Naive thymus-derived CD8-positive, alpha-beta T cell (primary cell): ENCODE measurements around the gene MICAL2. TPM values are rescaled to one million over a fixed set of nuclear protein-coding genes. Genes with fewer than 3 reads are reported as not detected.

Experiments used
- ATAC-seq, 2 donors: fragments of 150-1000 bp; cut with Tn5 transposase in 1 of 2; sonication (Bioruptor Pico), chemical (Tn5 transposase) in 1 of 2; 1 replicate in 1 of 2; 2 replicates in 1 of 2; pipeline ENCODE4 v1.10.0; 2021; ENCODE audit warnings: mild to moderate bottlenecking in 2 of 2, moderate library complexity in 2 of 2
- POLR2A ChIA-PET: fragments of 350-600 bp; sonication (Branson Sonifier 250); formaldehyde crosslinking; loops from one replicate; lab custom pipeline; 2021; ENCODE audit warnings: antibody characterized with exemption; lab: Charles Lee
- DNase-seq, 10 donors: peaks; one replicate each; pipeline versions ENCODE4 v3.0.0 to v3.0.0-alpha.2; 2020 to 2022
- H3K27ac Mint-ChIP-seq, 10 donors: one replicate each; pipeline ENCODE4 v1.8.0; 2020 to 2022; ENCODE audit warnings: mild to moderate bottlenecking in 10 of 10, mixed read lengths in 10 of 10, moderate library complexity in 4 of 10, inconsistent platforms in 1 of 10
- H3K27me3 Mint-ChIP-seq, 5 donors: one replicate each; pipeline ENCODE4 v1.8.0; 2021 to 2022; ENCODE audit warnings: mixed read lengths in 5 of 5
- H3K36me3 Mint-ChIP-seq, 3 donors: one replicate each; pipeline ENCODE4 v1.8.0; 2020 to 2022; ENCODE audit warnings: mixed read lengths in 3 of 3, mild to moderate bottlenecking in 2 of 3, inconsistent platforms in 1 of 3
- H3K4me1 Mint-ChIP-seq, 4 donors: one replicate each; pipeline ENCODE4 v1.8.0; 2021 to 2022; ENCODE audit warnings: mixed read lengths in 4 of 4
- H3K4me3 Mint-ChIP-seq, 10 donors: one replicate each; pipeline ENCODE4 v1.8.0; 2020 to 2022; ENCODE audit warnings: mild to moderate bottlenecking in 10 of 10, mixed read lengths in 10 of 10, moderate library complexity in 6 of 10, inconsistent platforms in 1 of 10
- H3K9me3 Mint-ChIP-seq, 9 donors: one replicate each; pipeline ENCODE4 v1.8.0; 2020 to 2022; ENCODE audit warnings: mixed read lengths in 9 of 9, mild to moderate bottlenecking in 3 of 9, inconsistent platforms in 1 of 9, moderate library complexity in 1 of 9
- polyA plus RNA-seq, 3 donors: library from polyadenylated mRNA; unstranded; fragments of 300-500 nt; fragmentation: Illumina TruSeq; gene quantifications; one replicate each; pipeline ENCODE4 v1.2.3, GENCODE V29; 2021
- total RNA-seq, 8 experiments: library from RNA in 2 of 8; stranded (reverse) in 2 of 8; gene quantifications; one replicate each; pipeline ENCODE4 v1.2.3 and lab custom pipeline; 2021 to 2026

Gene MICAL2
- total and polyA plus RNA-seq, 5 experiments from 2014 or later = 2.3 to 12.3 (median 5.0) TPM

GRCh38 chr11:12160680-12161079 lies 50.3 kb downstream of the MICAL2 start:
- H3K27ac Mint-ChIP-seq = peak overlapping the region in 1 of 10 donors; percentile 33
- H3K9me3 Mint-ChIP-seq = no peaks in the 10 kb centered on the region
- POLR2A ChIA-PET = no interaction called here
- DNase-seq (no peak), ATAC-seq (no peak)
- no peaks in the 10 kb centered on the region for H3K27me3 Mint-ChIP-seq
- H3K36me3 Mint-ChIP-seq = no peaks in the 10 kb centered on the region
- peaks cover 14 to 36% (median 19%) of the 10 kb centered on the region in 4 donors for H3K4me1 Mint-ChIP-seq
- H3K4me3 Mint-ChIP-seq = no peak overlapping the region

- DNase-seq (no peak), ATAC-seq (no peak)
- Mint-ChIP-seq H3K27ac (no peak overlapping the region), H3K27me3 (no peaks in the 10 kb centered on the region), H3K36me3 (no peaks in the 10 kb centered on the region), H3K4me3 (no peak overlapping the region), H3K4me1 (peaks cover 13 to 31% (median 16%) of the 10 kb centered on the region in 4 donors), H3K9me3 (no peaks in the 10 kb centered on the region)
- POLR2A ChIA-PET = no interaction called here
These were observed 50.7 kb downstream of the MICAL2 start for GRCh38 chr11:12161137-12161536.

- Mint-ChIP-seq H3K4me3 (no peak overlapping the region), H3K27ac (peak overlapping the region in 2 of 10 donors; percentile 41 to 62), H3K4me1 (peaks cover 10 to 28% (median 11%) of the 10 kb centered on the region in 4 donors), H3K27me3 (no peaks in the 10 kb centered on the region), H3K9me3 (no peaks in the 10 kb centered on the region), H3K36me3 (no peaks in the 10 kb centered on the region)
- ATAC-seq = no peak
- no peak for DNase-seq
- POLR2A ChIA-PET = no interaction called here
These were observed 51.4 kb downstream of the MICAL2 start for GRCh38 chr11:12161603-12162350.

- Mint-ChIP-seq H3K4me3 (no peak overlapping the region), H3K27me3 (no peaks in the 10 kb centered on the region), H3K4me1 (peaks cover 1 to 25% (median 4%) of the 10 kb centered on the region in 4 donors), H3K27ac (no peak overlapping the region), H3K36me3 (no peaks in the 10 kb centered on the region), H3K9me3 (no peaks in the 10 kb centered on the region)
- POLR2A ChIA-PET = no interaction called here
- DNase-seq (no peak), ATAC-seq (no peak)
These were observed 52.3 kb downstream of the MICAL2 start for GRCh38 chr11:12162652-12163051.

- H3K4me3 Mint-ChIP-seq = no peak overlapping the region
These were observed 53.0 kb downstream of the MICAL2 start for GRCh38 chr11:12163181-12163941.

GRCh38 chr11:12164061-12165014 lies 53.9 kb downstream of the MICAL2 start:
- no peaks in the 10 kb centered on the region for H3K36me3 Mint-ChIP-seq
- no peak for DNase-seq
- H3K9me3 Mint-ChIP-seq = no peaks in the 10 kb centered on the region
- no peak overlapping the region for H3K4me3 Mint-ChIP-seq
- H3K27ac Mint-ChIP-seq = no peak overlapping the region
- no peaks in the 10 kb centered on the region for H3K27me3 Mint-ChIP-seq
- ATAC-seq = no peak
- POLR2A ChIA-PET = no interaction called here
- H3K4me1 Mint-ChIP-seq = peaks cover 0 to 18% (median 3%) of the 10 kb centered on the region in 4 donors

More at GRCh38 chr11:12163181-12163941, 53.0 kb downstream of the MICAL2 start:
- no peak for ATAC-seq
- H3K4me1 Mint-ChIP-seq = peaks cover 0 to 19% (median 3%) of the 10 kb centered on the region in 4 donors
- H3K27me3 Mint-ChIP-seq = no peaks in the 10 kb centered on the region
- no peaks in the 10 kb centered on the region for H3K9me3 Mint-ChIP-seq
- POLR2A ChIA-PET = no interaction called here
- no peaks in the 10 kb centered on the region for H3K36me3 Mint-ChIP-seq
- DNase-seq = no peak
- H3K27ac Mint-ChIP-seq = peak overlapping the region in 1 of 10 donors; percentile 73

GRCh38 chr11:12165237-12165875 lies 55.0 kb downstream of the MICAL2 start:
- no peak for ATAC-seq
- H3K27me3 Mint-ChIP-seq = no peaks in the 10 kb centered on the region
- no peak overlapping the region for H3K27ac Mint-ChIP-seq
- no peaks in the 10 kb centered on the region for H3K9me3 Mint-ChIP-seq
- H3K4me1 Mint-ChIP-seq = peaks cover 0 to 13% (median 2%) of the 10 kb centered on the region in 4 donors
- no peak overlapping the region for H3K4me3 Mint-ChIP-seq
- H3K36me3 Mint-ChIP-seq = no peaks in the 10 kb centered on the region
- DNase-seq = no peak
- POLR2A ChIA-PET = no interaction called here

- DNase-seq (no peak), ATAC-seq (no peak)
- Mint-ChIP-seq H3K36me3 (no peaks in the 10 kb centered on the region), H3K9me3 (peaks cover 0 to 2% (median 0%) of the 10 kb centered on the region in 9 donors), H3K4me1 (peaks cover 0 to 8% (median 1%) of the 10 kb centered on the region in 4 donors), H3K4me3 (no peak overlapping the region), H3K27me3 (no peaks in the 10 kb centered on the region), H3K27ac (peak overlapping the region in 1 of 10 donors; percentile 26)
- POLR2A ChIA-PET = no interaction called here
These were observed 56.1 kb downstream of the MICAL2 start for GRCh38 chr11:12166299-12167060.

- peaks cover 0 to 2% (median 0%) of the 10 kb centered on the region in 9 donors for H3K9me3 Mint-ChIP-seq
- H3K27ac Mint-ChIP-seq = peak overlapping the region in 2 of 10 donors; percentile 26 to 27
- no peak overlapping the region for H3K4me3 Mint-ChIP-seq
- POLR2A ChIA-PET = no interaction called here
- peaks cover 0 to 8% (median 1%) of the 10 kb centered on the region in 4 donors for H3K4me1 Mint-ChIP-seq
- DNase-seq = no peak
- H3K36me3 Mint-ChIP-seq = no peaks in the 10 kb centered on the region
- ATAC-seq = no peak
- no peaks in the 10 kb centered on the region for H3K27me3 Mint-ChIP-seq
These were observed 56.9 kb downstream of the MICAL2 start for GRCh38 chr11:12167061-12168000.

GRCh38 chr11:12168114-12168513 lies 57.7 kb downstream of the MICAL2 start:
- no peak for ATAC-seq
- H3K27me3 Mint-ChIP-seq = no peaks in the 10 kb centered on the region

GRCh38 chr11:12169822-12170221 lies 59.4 kb downstream of the MICAL2 start:
- DNase-seq (no peak), ATAC-seq (no peak)
- POLR2A ChIA-PET = no interaction called here
- Mint-ChIP-seq H3K4me3 (no peak overlapping the region), H3K4me1 (peaks cover 0 to 14% (median under 1%) of the 10 kb centered on the region in 4 donors), H3K9me3 (peaks cover 0 to 2% (median 0%) of the 10 kb centered on the region in 9 donors), H3K36me3 (no peaks in the 10 kb centered on the region), H3K27ac (no peak overlapping the region), H3K27me3 (no peaks in the 10 kb centered on the region)

More at GRCh38 chr11:12168114-12168513, 57.7 kb downstream of the MICAL2 start:
- Mint-ChIP-seq H3K4me3 (no peak overlapping the region), H3K9me3 (peaks cover 0 to 2% (median 0%) of the 10 kb centered on the region in 9 donors), H3K27ac (no peak overlapping the region), H3K36me3 (no peaks in the 10 kb centered on the region), H3K4me1 (peaks cover 0 to 8% (median 0%) of the 10 kb centered on the region in 4 donors)
- no peak for DNase-seq
- POLR2A ChIA-PET = no interaction called here
